GM19467 (cell line): ENCODE results near the gene OR56A3.
"Not testable (repeated sequence)": the region's sequence is repeated elsewhere in the genome, so short reads cannot be mapped to it uniquely, and the experiment has no call there.

Experiments used
- ATAC-seq: cut with Tn5 transposase; IDR thresholded peaks from one replicate; pipeline ENCODE4 v1.9.1; 2021; ENCODE audit warnings: mild to moderate bottlenecking, moderate library complexity; ENCODE audit not compliant: unreplicated experiment

Gene OR56A3

GRCh38 chr11:5941951-5942350 is at the start of gene OR56A3:
TSS of gene OR56A3 (plus strand) at chr11:5942251. CDS start at chr11:5947347, 5,096 bp downstream.
- ATAC-seq, result no peak

GRCh38 chr11:5892908-5893307 is 49.1 kb upstream of the OR56A3 start, which contains the start of gene OR52E5:
TSS of gene OR52E5 (plus strand) at chr11:5893208. CDS start at chr11:5900777, 7,569 bp downstream.
- ATAC-seq, result no peak

GRCh38 chr11:5899534-5899933 is 42.5 kb upstream of the OR56A3 start:
- ATAC-seq, result no peak

- no peak for ATAC-seq
Observed at GRCh38 chr11:5910540-5910939, 31.5 kb upstream of the OR56A3 start.

GRCh38 chr11:5922749-5923426 is 19.2 kb upstream of the OR56A3 start:
- peak; percentile 63 for ATAC-seq

GRCh38 chr11:5923427-5923776 is 18.6 kb upstream of the OR56A3 start:
- ATAC-seq, result no peak

GRCh38 chr11:5923794-5924193 is 18.3 kb upstream of the OR56A3 start:
- ATAC-seq, result no peak

GRCh38 chr11:5928271-5928670 is 13.8 kb upstream of the OR56A3 start:
- ATAC-seq, result no peak

- ATAC-seq, result no peak
Observed at GRCh38 chr11:5928811-5929210, 13.2 kb upstream of the OR56A3 start.

GRCh38 chr11:5929571-5930368 is 12.3 kb upstream of the OR56A3 start:
- no peak for ATAC-seq

GRCh38 chr11:5930614-5931013 is 11.4 kb upstream of the OR56A3 start:
- no peak for ATAC-seq

- no peak for ATAC-seq
Observed at GRCh38 chr11:5931061-5931460, 11.0 kb upstream of the OR56A3 start.

- no peak for ATAC-seq
Observed at GRCh38 chr11:5932671-5933070, 9.4 kb upstream of the OR56A3 start.

GRCh38 chr11:5933116-5933515 is 8.9 kb upstream of the OR56A3 start:
- no peak for ATAC-seq

GRCh38 chr11:5937868-5938602 is 4.0 kb upstream of the OR56A3 start:
- no peak for ATAC-seq

- ATAC-seq, result no peak
Observed at GRCh38 chr11:5938603-5938965, 3.5 kb upstream of the OR56A3 start.

- ATAC-seq, result no peak
Observed at GRCh38 chr11:5940748-5941147, 1.3 kb upstream of the OR56A3 start.

- no peak for ATAC-seq
Observed at GRCh38 chr11:5955586-5955985, 13.5 kb downstream of the OR56A3 start.

- ATAC-seq, result not testable (repeated sequence)
Observed at GRCh38 chr11:5960704-5961320, 18.8 kb downstream of the OR56A3 start.

- ATAC-seq, result no peak
Observed at GRCh38 chr11:5966958-5967357, 24.9 kb downstream of the OR56A3 start.

- no peak for ATAC-seq
Observed at GRCh38 chr11:5967708-5968107, 25.7 kb downstream of the OR56A3 start.
